G401.6 (cell line): ENCODE measurements around the gene CH25H.
"Not testable (repeated sequence)": the region's sequence is repeated elsewhere in the genome, so short reads cannot be mapped to it uniquely, and the experiment has no call there.

Source experiments
- FAIRE-seq: peaks from 2 replicates; lab custom pipeline; 2012; peaks lifted over from hg19 to GRCh38; lab: Jason Lieb, UNC

CH25H gene

GRCh38 chr10:89197473-89197872, 9.6 kb downstream of the CH25H start:
- FAIRE-seq: no peak

GRCh38 chr10:89191301-89191700, 15.8 kb downstream of the CH25H start:
- not testable (repeated sequence) for FAIRE-seq

- no peak for FAIRE-seq
Measured at GRCh38 chr10:89189211-89189734, 17.8 kb downstream of the CH25H start.

GRCh38 chr10:89185658-89186057, 21.5 kb downstream of the CH25H start:
- no peak for FAIRE-seq

GRCh38 chr10:89184638-89185037, 22.5 kb downstream of the CH25H start:
- no peak for FAIRE-seq

GRCh38 chr10:89183571-89183970, 23.5 kb downstream of the CH25H start:
- FAIRE-seq: no peak

- no peak for FAIRE-seq
Measured at GRCh38 chr10:89182894-89183293, 24.2 kb downstream of the CH25H start.

GRCh38 chr10:89175816-89176215, 31.3 kb downstream of the CH25H start:
- no peak for FAIRE-seq

- FAIRE-seq: no peak
Measured at GRCh38 chr10:89173075-89173474, 34.0 kb downstream of the CH25H start.

GRCh38 chr10:89171996-89172395, 35.1 kb downstream of the CH25H start:
- FAIRE-seq: no peak

GRCh38 chr10:89171263-89171872, 35.7 kb downstream of the CH25H start:
- no peak for FAIRE-seq

- not testable (repeated sequence) for FAIRE-seq
Measured at GRCh38 chr10:89168354-89168900, 38.7 kb downstream of the CH25H start.

GRCh38 chr10:89167915-89168314, 39.2 kb downstream of the CH25H start:
- no peak for FAIRE-seq

- FAIRE-seq: no peak
Measured at GRCh38 chr10:89165923-89166322, 41.2 kb downstream of the CH25H start.

GRCh38 chr10:89164920-89165319, 42.2 kb downstream of the CH25H start:
- FAIRE-seq: no peak

- FAIRE-seq: no peak
Measured at GRCh38 chr10:89164080-89164479, 43.0 kb downstream of the CH25H start.

- no peak for FAIRE-seq
Measured at GRCh38 chr10:89163265-89163995, 43.7 kb downstream of the CH25H start.

- FAIRE-seq: no peak
Measured at GRCh38 chr10:89162596-89162995, 44.5 kb downstream of the CH25H start.

GRCh38 chr10:89160339-89160738, 46.8 kb downstream of the CH25H start:
- no peak for FAIRE-seq

- no peak for FAIRE-seq
Measured at GRCh38 chr10:89159761-89160160, 47.4 kb downstream of the CH25H start.

- no peak for FAIRE-seq
Measured at GRCh38 chr10:89159316-89159715, 47.8 kb downstream of the CH25H start.

- FAIRE-seq: no peak
Measured at GRCh38 chr10:89158446-89158845, 48.7 kb downstream of the CH25H start.

- FAIRE-seq: no peak
Measured at GRCh38 chr10:89156161-89156835, 50.8 kb downstream of the CH25H start.
